ENCODE data around the gene AMOTL2. TPM values are rescaled to one million over a fixed set of nuclear protein-coding genes. Genes with fewer than 3 reads are reported as not detected.

Gene AMOTL2
- total RNA-seq = not detected

- DNase-seq (ENCODE audit: low spot score) = peak; percentile 35
- H3K27ac Mint-ChIP-seq = no peak within 1 kb of the TSS
- no peaks in the 10 kb centered on the region for H3K9me3 Mint-ChIP-seq
- no peaks in the 10 kb centered on the region for H3K36me3 Mint-ChIP-seq
- ATAC-seq = peak; percentile 55 to 71
- H3K4me1 Mint-ChIP-seq (ENCODE audit: low read depth in 2 of 2) = peaks cover 8 to 10% of the 10 kb centered on the region in 2 donors
- peak within 1 kb of the TSS; percentile 71 for H3K4me3 Mint-ChIP-seq
- peaks cover 32 to 38% of the 10 kb centered on the region in 2 donors for H3K27me3 Mint-ChIP-seq
Measured at GRCh38 chr3:134374105-134374790, at the start of gene AMOTL2. Gene AMOTL2 (minus strand): TSS chr3:134374447. CDS start chr3:134371433, 3,014 bp downstream.

GRCh38 chr3:134423153-134423552 is 48.9 kb upstream of the AMOTL2 start:
- Mint-ChIP-seq H3K27ac (no peak overlapping the region), H3K4me3 (no peak overlapping the region), H3K4me1 (ENCODE audit: low read depth in 2 of 2) (no peaks in the 10 kb centered on the region), H3K9me3 (no peaks in the 10 kb centered on the region), H3K36me3 (no peaks in the 10 kb centered on the region), H3K27me3 (peaks cover 2% of the 10 kb centered on the region in 2 donors)
- DNase-seq (ENCODE audit: low spot score) (no peak), ATAC-seq (peak in 1 of 2 donors; percentile 8)

- no peaks in the 10 kb centered on the region for H3K36me3 Mint-ChIP-seq
- H3K27ac Mint-ChIP-seq = no peak overlapping the region
- H3K4me1 Mint-ChIP-seq (ENCODE audit: low read depth in 2 of 2) = no peaks in the 10 kb centered on the region
- no peaks in the 10 kb centered on the region for H3K9me3 Mint-ChIP-seq
- H3K27me3 Mint-ChIP-seq = peaks cover 5 to 8% of the 10 kb centered on the region in 2 donors
- ATAC-seq = no peak
- H3K4me3 Mint-ChIP-seq = no peak overlapping the region
- DNase-seq (ENCODE audit: low spot score) = no peak
Measured at GRCh38 chr3:134419960-134420321, 45.7 kb upstream of the AMOTL2 start.

- Mint-ChIP-seq H3K9me3 (no peaks in the 10 kb centered on the region), H3K27ac (no peak overlapping the region), H3K4me3 (no peak overlapping the region), H3K4me1 (ENCODE audit: low read depth in 2 of 2) (no peaks in the 10 kb centered on the region), H3K36me3 (no peaks in the 10 kb centered on the region), H3K27me3 (peaks cover 5 to 8% of the 10 kb centered on the region in 2 donors)
- DNase-seq (ENCODE audit: low spot score) (no peak), ATAC-seq (no peak)
Measured at GRCh38 chr3:134419214-134419959, 45.1 kb upstream of the AMOTL2 start.

- ATAC-seq (no peak), DNase-seq (ENCODE audit: low spot score) (no peak)
- Mint-ChIP-seq H3K27ac (no peak overlapping the region), H3K27me3 (peaks cover 34 to 59% of the 10 kb centered on the region in 2 donors), H3K4me1 (ENCODE audit: low read depth in 2 of 2) (no peaks in the 10 kb centered on the region), H3K36me3 (no peaks in the 10 kb centered on the region), H3K9me3 (no peaks in the 10 kb centered on the region), H3K4me3 (no peak overlapping the region)
Measured at GRCh38 chr3:134409041-134409440, 34.8 kb upstream of the AMOTL2 start.

- DNase-seq (ENCODE audit: low spot score) (no peak), ATAC-seq (no peak)
- Mint-ChIP-seq H3K27me3 (peaks cover 42 to 66% of the 10 kb centered on the region in 2 donors), H3K4me3 (no peak overlapping the region), H3K27ac (no peak overlapping the region), H3K4me1 (ENCODE audit: low read depth in 2 of 2) (no peaks in the 10 kb centered on the region), H3K36me3 (no peaks in the 10 kb centered on the region), H3K9me3 (no peaks in the 10 kb centered on the region)
Measured at GRCh38 chr3:134407239-134407625, 33.0 kb upstream of the AMOTL2 start.

GRCh38 chr3:134406331-134407238 is 32.3 kb upstream of the AMOTL2 start:
- ATAC-seq = peak in 1 of 2 donors; percentile 20
- no peaks in the 10 kb centered on the region for H3K9me3 Mint-ChIP-seq
- H3K4me1 Mint-ChIP-seq (ENCODE audit: low read depth in 2 of 2) = no peaks in the 10 kb centered on the region
- H3K27ac Mint-ChIP-seq = no peak overlapping the region
- H3K36me3 Mint-ChIP-seq = no peaks in the 10 kb centered on the region
- peaks cover 43 to 73% of the 10 kb centered on the region in 2 donors for H3K27me3 Mint-ChIP-seq
- no peak overlapping the region for H3K4me3 Mint-ChIP-seq
- DNase-seq (ENCODE audit: low spot score) = no peak

GRCh38 chr3:134404366-134404885 is 30.2 kb upstream of the AMOTL2 start:
- Mint-ChIP-seq H3K27me3 (peaks cover 53 to 77% of the 10 kb centered on the region in 2 donors), H3K36me3 (no peaks in the 10 kb centered on the region), H3K4me3 (no peak overlapping the region), H3K4me1 (ENCODE audit: low read depth in 2 of 2) (no peaks in the 10 kb centered on the region), H3K9me3 (peaks cover under 1% of the 10 kb centered on the region), H3K27ac (no peak overlapping the region)
- DNase-seq (ENCODE audit: low spot score) (no peak), ATAC-seq (no peak)

GRCh38 chr3:134397755-134398154 is 23.5 kb upstream of the AMOTL2 start:
- Mint-ChIP-seq H3K4me1 (ENCODE audit: low read depth in 2 of 2) (no peaks in the 10 kb centered on the region), H3K36me3 (no peaks in the 10 kb centered on the region), H3K27me3 (peaks cover 34 to 66% of the 10 kb centered on the region in 2 donors), H3K9me3 (peaks cover 3% of the 10 kb centered on the region), H3K4me3 (no peak overlapping the region), H3K27ac (no peak overlapping the region)
- DNase-seq (ENCODE audit: low spot score) (no peak), ATAC-seq (no peak)

- peaks cover 26 to 64% of the 10 kb centered on the region in 2 donors for H3K27me3 Mint-ChIP-seq
- ATAC-seq (no peak), DNase-seq (ENCODE audit: low spot score) (no peak)
- H3K27ac Mint-ChIP-seq = no peak overlapping the region
- H3K36me3 Mint-ChIP-seq = no peaks in the 10 kb centered on the region
- no peak overlapping the region for H3K4me3 Mint-ChIP-seq
- no peaks in the 10 kb centered on the region for H3K4me1 Mint-ChIP-seq (ENCODE audit: low read depth in 2 of 2)
- H3K9me3 Mint-ChIP-seq = peaks cover 3% of the 10 kb centered on the region
Measured at GRCh38 chr3:134395103-134395502, 20.9 kb upstream of the AMOTL2 start.

GRCh38 chr3:134394380-134394779 is 20.1 kb upstream of the AMOTL2 start:
- DNase-seq (ENCODE audit: low spot score) (no peak), ATAC-seq (no peak)
- peaks cover 22 to 62% of the 10 kb centered on the region in 2 donors for H3K27me3 Mint-ChIP-seq
- H3K4me3 Mint-ChIP-seq = no peak overlapping the region
- H3K36me3 Mint-ChIP-seq = no peaks in the 10 kb centered on the region
- no peaks in the 10 kb centered on the region for H3K4me1 Mint-ChIP-seq (ENCODE audit: low read depth in 2 of 2)
- no peak overlapping the region for H3K27ac Mint-ChIP-seq
- H3K9me3 Mint-ChIP-seq = peaks cover 2% of the 10 kb centered on the region

GRCh38 chr3:134393074-134393473 is 18.8 kb upstream of the AMOTL2 start:
- no peaks in the 10 kb centered on the region for H3K4me1 Mint-ChIP-seq (ENCODE audit: low read depth in 2 of 2)
- DNase-seq (ENCODE audit: low spot score) (no peak), ATAC-seq (no peak)
- no peaks in the 10 kb centered on the region for H3K9me3 Mint-ChIP-seq
- H3K27ac Mint-ChIP-seq = no peak overlapping the region
- peaks cover 22 to 59% of the 10 kb centered on the region in 2 donors for H3K27me3 Mint-ChIP-seq
- no peak overlapping the region for H3K4me3 Mint-ChIP-seq
- no peaks in the 10 kb centered on the region for H3K36me3 Mint-ChIP-seq

GRCh38 chr3:134392336-134392983 is 18.2 kb upstream of the AMOTL2 start:
- DNase-seq (ENCODE audit: low spot score) (no peak), ATAC-seq (no peak)
- Mint-ChIP-seq H3K9me3 (no peaks in the 10 kb centered on the region), H3K27me3 (peaks cover 27 to 64% of the 10 kb centered on the region in 2 donors), H3K4me1 (ENCODE audit: low read depth in 2 of 2) (no peaks in the 10 kb centered on the region), H3K27ac (no peak overlapping the region), H3K36me3 (no peaks in the 10 kb centered on the region), H3K4me3 (no peak overlapping the region)

Measured in natural killer cell treated with Interleukin-12 subunit alpha and Interleukin-12 subunit beta and Interleukin-15 and Interleukin-18, amount 100 ng/mL, for 72 hours (primary cell).